Cardiac fibroblast (primary cell): ENCODE results near the gene DTX4.

ENCODE experiments used
- DNase-seq, 2 donors: peaks; one replicate each; pipeline versions ENCODE4 v3.0.0 to v3.0.0-alpha.2; 2010; ENCODE audit warnings: low read depth in 2 of 2
- H3K4me3 ChIP-seq, 2 donors: replicated peaks in 1 of 2; 1 replicate in 1 of 2; 2 replicates in 1 of 2; pipeline ENCODE4 v1.5.1; 2011; ENCODE audit warnings: low read depth in 2 of 2, low read length in 2 of 2, mild to moderate bottlenecking in 2 of 2, moderate library complexity in 1 of 2
- CTCF ChIP-seq: IDR thresholded peaks from one replicate; pipeline ENCODE4 v1.5.1; 2011; ENCODE audit warnings: low read depth, mild to moderate bottlenecking, low read length, inconsistent platforms

DTX4 gene

GRCh38 chr11:59218319-59218718 lies 46.4 kb downstream of the DTX4 start:
- no peak for DNase-seq
- no peak for TF ChIP-seq CTCF
- H3K4me3 ChIP-seq, result no peak overlapping the region

GRCh38 chr11:59218893-59219292 lies 47.0 kb downstream of the DTX4 start:
- TF ChIP-seq CTCF, result no peak
- DNase-seq, result no peak
- H3K4me3 ChIP-seq, result no peak overlapping the region

- TF ChIP-seq CTCF, result no peak
- no peak overlapping the region for H3K4me3 ChIP-seq
- DNase-seq, result no peak
These were observed 47.9 kb downstream of the DTX4 start for GRCh38 chr11:59219836-59220235.

GRCh38 chr11:59221441-59221840 lies 49.5 kb downstream of the DTX4 start:
- TF ChIP-seq CTCF, result no peak
- H3K4me3 ChIP-seq, result no peak overlapping the region
- DNase-seq, result peak; percentile 79 to 88

GRCh38 chr11:59222464-59223060 lies 50.6 kb downstream of the DTX4 start:
- TF ChIP-seq CTCF, result no peak
- no peak for DNase-seq
- no peak overlapping the region for H3K4me3 ChIP-seq

GRCh38 chr11:59223177-59223576 lies 51.2 kb downstream of the DTX4 start:
- DNase-seq, result no peak
- H3K4me3 ChIP-seq, result no peak overlapping the region
- no peak for TF ChIP-seq CTCF

- no peak for TF ChIP-seq CTCF
- peak in 1 of 2 donors; percentile 45 for DNase-seq
These were observed 51.7 kb downstream of the DTX4 start for GRCh38 chr11:59223611-59224010.

More at GRCh38 chr11:59223611-59224010, 51.7 kb downstream of the DTX4 start:
- no peak overlapping the region for H3K4me3 ChIP-seq
